IPS-15b (cell line): Measurements from ENCODE around the gene PCLO.

Experiments
- H3K27me3 ChIP-seq: one replicate; pipeline ENCODE4 v1.6.1; 2013; ENCODE audit warnings: low read length; ENCODE audit not compliant: control insufficient read depth, insufficient read depth
- H3K36me3 ChIP-seq: one replicate; pipeline ENCODE4 v1.6.1; 2013; ENCODE audit warnings: low read length; ENCODE audit not compliant: control insufficient read depth, insufficient read depth
- H3K4me1 ChIP-seq: one replicate; pipeline ENCODE4 v1.6.1; 2013; ENCODE audit warnings: mild to moderate bottlenecking, low read length; ENCODE audit not compliant: control insufficient read depth, insufficient read depth
- H3K4me3 ChIP-seq: one replicate; pipeline ENCODE4 v1.5.1; 2013; ENCODE audit warnings: low read depth, low read length
- H3K9ac ChIP-seq: one replicate; pipeline ENCODE4 v1.6.1; 2013; ENCODE audit warnings: low read depth, mild to moderate bottlenecking, low read length
- H3K9me3 ChIP-seq: one replicate; pipeline ENCODE4 v1.6.1; 2013; ENCODE audit warnings: mild to moderate bottlenecking, low read length; ENCODE audit not compliant: control insufficient read depth, insufficient read depth

Gene PCLO

DNA sequence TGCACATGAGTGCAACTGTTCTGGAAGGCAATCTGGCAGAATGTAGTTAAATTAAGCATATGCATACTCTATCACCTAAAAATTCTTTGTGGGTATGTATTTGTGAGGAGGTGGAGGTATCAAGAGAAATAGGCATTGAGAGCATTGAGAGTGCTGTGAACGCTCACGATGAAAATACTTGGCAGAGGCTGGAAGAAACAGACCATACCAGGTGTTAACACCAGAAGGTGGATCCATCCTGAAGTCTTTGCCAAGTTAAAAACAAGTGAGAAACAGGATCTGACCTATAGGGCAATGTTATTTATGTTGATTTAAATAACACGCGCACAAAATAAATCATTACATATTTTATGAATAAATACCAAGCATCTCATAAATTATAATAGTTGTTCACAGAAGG lies 311.6 kb downstream of the PCLO start:
- H3K9ac ChIP-seq: no peak overlapping the region
- no peaks in the 10 kb centered on the region for H3K36me3 ChIP-seq
- H3K9me3 ChIP-seq: no peaks in the 10 kb centered on the region
- H3K4me3 ChIP-seq: no peak overlapping the region
- no peaks in the 10 kb centered on the region for H3K4me1 ChIP-seq
- H3K27me3 ChIP-seq: no peaks in the 10 kb centered on the region

DNA sequence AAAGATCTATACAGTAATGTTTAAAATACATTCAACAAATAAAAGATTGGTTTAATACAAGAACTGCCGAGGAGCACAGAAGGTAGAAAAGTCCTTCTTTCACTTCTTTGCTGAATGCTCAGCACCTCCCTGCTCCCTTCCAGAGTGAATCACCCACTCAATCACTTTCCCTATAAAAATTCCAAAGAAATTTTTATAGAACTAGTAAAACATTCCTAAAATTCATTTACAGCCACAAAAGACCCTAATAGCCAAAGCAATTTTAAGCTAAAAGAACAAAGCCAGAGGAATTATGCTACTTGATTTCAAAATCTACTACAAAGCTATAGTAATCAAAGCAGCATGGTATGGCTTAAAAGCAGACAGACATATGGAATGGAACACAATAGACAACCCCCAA lies 320.9 kb downstream of the PCLO start:
- Histone ChIP-seq H3K4me1 (peaks cover 12% of the 10 kb centered on the region), H3K4me3 (no peak overlapping the region), H3K36me3 (no peaks in the 10 kb centered on the region), H3K27me3 (no peaks in the 10 kb centered on the region), H3K9me3 (no peaks in the 10 kb centered on the region), H3K9ac (no peak overlapping the region)

- Histone ChIP-seq H3K36me3 (no peaks in the 10 kb centered on the region), H3K9ac (no peak overlapping the region)
Observed at GRCh38 chr7:82840061-82840460, 322.6 kb downstream of the PCLO start.

GRCh38 chr7:82839555-82839954 lies 323.1 kb downstream of the PCLO start:
- H3K36me3 ChIP-seq: no peaks in the 10 kb centered on the region
- H3K9me3 ChIP-seq: no peaks in the 10 kb centered on the region
- H3K4me3 ChIP-seq: no peak overlapping the region
- peaks cover 12% of the 10 kb centered on the region for H3K4me1 ChIP-seq
- no peaks in the 10 kb centered on the region for H3K27me3 ChIP-seq
- no peak overlapping the region for H3K9ac ChIP-seq

More at GRCh38 chr7:82840061-82840460, 322.6 kb downstream of the PCLO start:
- Histone ChIP-seq H3K4me1 (peaks cover 12% of the 10 kb centered on the region), H3K9me3 (no peaks in the 10 kb centered on the region), H3K27me3 (no peaks in the 10 kb centered on the region), H3K4me3 (no peak overlapping the region)

DNA sequence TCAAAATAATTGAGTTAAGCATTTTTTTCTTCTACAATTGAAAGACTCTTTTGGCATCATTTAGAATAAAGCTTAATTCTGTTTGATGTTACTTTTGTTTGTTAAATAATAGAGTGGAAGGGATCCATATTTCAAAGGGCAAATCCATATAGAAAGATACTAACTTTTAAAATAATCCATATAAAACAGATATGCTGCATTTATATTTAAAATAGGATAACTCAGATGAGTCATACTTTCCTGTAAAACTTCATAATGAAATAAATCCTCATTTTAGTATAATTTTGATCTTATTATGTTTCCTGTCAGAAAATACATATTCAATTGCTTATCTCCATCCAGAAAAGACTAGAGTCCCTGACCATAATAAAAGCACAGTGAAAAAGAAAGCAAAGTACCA lies 323.6 kb downstream of the PCLO start:
- no peaks in the 10 kb centered on the region for H3K9me3 ChIP-seq
- no peaks in the 10 kb centered on the region for H3K36me3 ChIP-seq
- H3K4me3 ChIP-seq: no peak overlapping the region

DNA sequence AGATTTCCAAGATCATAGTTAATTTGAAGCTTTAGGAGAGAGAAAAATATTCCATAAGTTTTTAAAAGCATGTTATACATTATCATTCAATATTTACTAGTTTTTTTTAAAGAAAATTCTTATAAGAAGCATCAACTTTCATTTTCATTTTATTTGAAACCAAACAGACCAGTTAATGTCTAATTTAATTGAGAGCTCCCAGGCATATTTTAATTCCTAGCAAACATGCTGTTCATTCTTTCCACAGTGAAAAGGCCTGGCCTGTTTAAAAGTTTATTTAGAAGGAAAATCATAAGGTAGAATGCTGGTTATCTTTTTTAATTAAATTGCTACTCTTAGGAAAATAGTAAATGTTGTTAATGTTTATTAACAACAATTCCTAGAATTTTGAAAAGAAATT lies 324.4 kb downstream of the PCLO start:
- Histone ChIP-seq H3K9me3 (no peaks in the 10 kb centered on the region), H3K4me3 (no peak overlapping the region), H3K36me3 (no peaks in the 10 kb centered on the region), H3K27me3 (no peaks in the 10 kb centered on the region), H3K9ac (no peak overlapping the region), H3K4me1 (peaks cover 12% of the 10 kb centered on the region)

More for the DNA sequence above, 323.6 kb downstream of the PCLO start:
- Histone ChIP-seq H3K4me1 (peaks cover 12% of the 10 kb centered on the region), H3K9ac (no peak overlapping the region), H3K27me3 (no peaks in the 10 kb centered on the region)

- Histone ChIP-seq H3K4me1 (peaks cover 1% of the 10 kb centered on the region), H3K9me3 (no peaks in the 10 kb centered on the region), H3K36me3 (no peaks in the 10 kb centered on the region), H3K4me3 (no peak overlapping the region), H3K27me3 (no peaks in the 10 kb centered on the region), H3K9ac (no peak overlapping the region)
Observed at GRCh38 chr7:82823073-82823472, 339.6 kb downstream of the PCLO start.

GRCh38 chr7:82821037-82821436 lies 341.6 kb downstream of the PCLO start:
- H3K36me3 ChIP-seq: no peaks in the 10 kb centered on the region
- no peak overlapping the region for H3K4me3 ChIP-seq
- H3K9ac ChIP-seq: no peak overlapping the region
- peaks cover 10% of the 10 kb centered on the region for H3K4me1 ChIP-seq
- H3K9me3 ChIP-seq: no peaks in the 10 kb centered on the region
- no peaks in the 10 kb centered on the region for H3K27me3 ChIP-seq

DNA sequence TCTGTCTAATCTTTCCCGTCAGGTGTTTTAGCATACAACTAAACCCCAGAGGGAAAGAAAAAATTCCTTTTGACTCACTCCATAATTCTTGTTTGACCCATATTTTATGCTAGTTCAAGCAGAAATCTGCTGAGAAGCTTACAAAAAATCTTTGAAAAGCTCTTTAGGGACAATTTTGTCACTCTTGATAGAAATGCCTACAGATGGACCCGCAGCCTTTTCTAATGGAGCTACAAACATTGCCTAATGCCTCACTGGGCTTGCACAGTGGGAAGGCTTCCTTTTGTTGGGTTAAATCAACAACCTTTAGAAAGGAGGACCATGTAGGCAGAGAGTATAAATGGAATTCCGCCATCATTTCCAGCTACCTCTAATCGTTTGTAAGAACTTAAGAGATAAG lies 344.5 kb downstream of the PCLO start:
- Histone ChIP-seq H3K4me1 (peaks cover 13% of the 10 kb centered on the region), H3K4me3 (no peak overlapping the region), H3K9me3 (no peaks in the 10 kb centered on the region), H3K36me3 (no peaks in the 10 kb centered on the region), H3K9ac (no peak overlapping the region), H3K27me3 (no peaks in the 10 kb centered on the region)

DNA sequence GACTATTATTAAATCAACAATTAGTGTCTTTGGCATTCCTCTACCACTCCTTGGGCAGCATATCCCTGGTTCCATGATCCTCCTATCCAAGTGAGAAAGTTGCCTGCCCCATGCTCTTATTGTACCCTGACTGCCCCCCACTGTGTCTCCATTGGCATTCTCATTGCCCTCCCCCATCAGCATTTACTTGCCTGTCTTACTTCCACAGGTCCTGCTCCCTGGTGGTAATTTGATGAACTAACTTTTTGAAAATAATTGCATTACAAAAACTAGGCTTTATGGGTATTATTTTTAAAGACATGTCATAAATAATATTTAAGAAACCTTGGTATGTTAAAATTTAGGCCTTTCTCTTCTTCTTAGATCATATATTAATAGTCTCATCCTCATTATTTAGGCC lies 346.4 kb downstream of the PCLO start:
- no peak overlapping the region for H3K9ac ChIP-seq
- peaks cover 13% of the 10 kb centered on the region for H3K4me1 ChIP-seq
- H3K36me3 ChIP-seq: no peaks in the 10 kb centered on the region
- H3K27me3 ChIP-seq: no peaks in the 10 kb centered on the region
- no peak overlapping the region for H3K4me3 ChIP-seq
- no peaks in the 10 kb centered on the region for H3K9me3 ChIP-seq

DNA sequence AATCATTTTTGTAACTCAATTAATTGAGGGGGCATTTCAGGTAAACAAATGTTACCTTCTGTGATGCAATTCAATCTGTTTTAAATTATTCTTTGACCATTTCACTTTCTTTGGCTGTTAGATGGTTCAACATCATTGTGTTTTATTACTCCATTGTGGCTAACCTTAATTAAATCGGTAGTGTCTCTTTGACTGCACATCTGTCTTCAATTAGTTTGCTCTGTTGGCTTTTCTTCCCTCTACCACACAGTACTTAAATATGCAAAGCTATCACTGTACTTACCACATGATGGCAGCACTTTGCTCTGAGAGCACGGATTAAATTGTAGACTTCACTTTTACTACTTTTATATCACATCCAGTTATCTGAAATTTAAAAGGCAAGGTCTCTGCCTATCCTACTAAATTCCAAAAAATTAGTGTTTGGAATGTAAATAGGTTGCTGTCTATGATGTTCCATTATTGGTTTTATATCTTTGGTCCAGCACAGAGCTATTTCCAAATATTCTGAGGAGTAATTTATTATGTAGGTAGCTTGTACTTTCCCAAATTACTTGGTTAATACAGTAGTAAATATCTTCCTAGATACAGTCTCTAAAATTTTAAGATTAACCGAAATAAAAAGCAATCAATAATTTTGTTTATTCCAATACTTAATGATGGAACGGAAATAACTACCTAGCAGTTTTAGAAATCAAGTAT lies 352.0 kb downstream of the PCLO start:
- Histone ChIP-seq H3K9ac (no peak overlapping the region), H3K27me3 (no peaks in the 10 kb centered on the region), H3K9me3 (no peaks in the 10 kb centered on the region), H3K4me3 (no peak overlapping the region), H3K36me3 (no peaks in the 10 kb centered on the region), H3K4me1 (no peaks in the 10 kb centered on the region)

GRCh38 chr7:82808633-82809032 lies 354.1 kb downstream of the PCLO start:
- Histone ChIP-seq H3K4me3 (no peak overlapping the region), H3K36me3 (no peaks in the 10 kb centered on the region), H3K27me3 (no peaks in the 10 kb centered on the region), H3K9ac (no peak overlapping the region), H3K4me1 (peaks cover 7% of the 10 kb centered on the region), H3K9me3 (no peaks in the 10 kb centered on the region)
